ENCODE results near the gene PPARA. TPM values are rescaled to one million over a fixed set of nuclear protein-coding genes. Genes with fewer than 3 reads are reported as not detected.

Gene PPARA
- total and polyA plus RNA-seq, 2 donors (not counting 3 experiments of a cell fraction or from before 2014, with no cell fraction given) = 3.1 to 10.7 TPM

DNA sequence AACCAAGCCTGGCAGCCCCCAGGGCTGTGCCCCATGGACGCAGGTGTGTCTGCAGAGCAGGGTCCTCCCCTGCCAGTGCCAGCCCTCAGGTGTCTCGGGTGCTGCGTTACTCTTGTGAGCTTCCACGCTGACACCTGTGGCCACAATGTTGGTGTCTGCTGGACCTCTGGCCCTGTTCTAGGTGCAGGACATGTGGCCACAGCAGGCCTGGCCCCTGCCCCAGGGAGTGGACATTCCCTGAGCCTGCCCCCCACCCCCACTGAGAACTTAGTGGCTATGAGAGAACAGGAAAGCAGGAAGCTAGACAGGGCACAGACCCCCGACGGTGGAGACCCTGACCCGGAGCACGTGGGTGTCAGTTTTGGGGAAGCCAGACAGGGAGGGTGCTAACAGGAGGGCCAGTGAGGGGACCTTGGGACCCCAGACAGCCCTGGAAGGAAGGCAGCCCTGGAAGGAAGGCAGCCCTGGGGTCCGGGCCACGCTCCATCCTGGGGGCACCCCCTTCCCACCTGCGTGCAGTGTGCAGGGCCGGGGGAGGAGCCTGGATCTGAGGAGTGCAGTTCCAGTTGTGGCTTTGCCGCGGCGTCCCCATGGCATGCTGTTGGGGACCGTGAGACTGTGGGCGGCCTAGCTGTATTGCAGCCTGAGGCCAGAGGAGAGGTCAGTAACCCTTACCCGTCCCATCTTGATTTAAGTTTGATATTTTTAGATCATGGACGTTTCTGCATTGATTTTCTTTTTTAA, 43.9 kb upstream of the PPARA start:
- Histone ChIP-seq H2AFZ (ENCODE audit: low read depth, low read length) (no peak overlapping the region), H3K79me2 (ENCODE audit: control insufficient read depth, insufficient read depth, low read length) (peaks cover 11% of the 10 kb centered on the region), H3K4me2 (ENCODE audit: insufficient read depth, low read length) (no peak overlapping the region), H3K27ac (ENCODE audit: insufficient read depth, low read depth, low read length) (no peak overlapping the region), H3K9ac (replicated peaks; ENCODE audit: extremely low read depth, insufficient read depth, low read length) (no peak overlapping the region), H4K20me1 (replicated peaks; ENCODE audit: control insufficient read depth, extremely low read depth, insufficient read depth, low read length) (no peaks in the 10 kb centered on the region), H3K36me3 (ENCODE audit: control insufficient read depth in 2 of 2, extremely low read depth in 1 of 2, insufficient read depth in 2 of 2, low read length in 2 of 2) (peaks cover 11 to 35% of the 10 kb centered on the region in 2 experiments), H3K9me1 (replicated peaks; ENCODE audit: control insufficient read depth, extremely low read depth, insufficient read depth, low read length) (no peaks in the 10 kb centered on the region), H3K4me3 (replicated peaks in 1 of 3; ENCODE audit: insufficient read depth in 1 of 3, low read depth in 1 of 3, low read length in 3 of 3) (no peak overlapping the region), H3K9me3 (replicated peaks; ENCODE audit: control insufficient read depth, insufficient read depth, low read length) (no peaks in the 10 kb centered on the region), H3K4me1 (ENCODE audit: control insufficient read depth, extremely low read depth, insufficient read depth, low read length) (no peaks in the 10 kb centered on the region), H3K27me3 (ENCODE audit: control insufficient read depth in 2 of 2, insufficient read depth in 2 of 2, low read length in 2 of 2) (no peaks in the 10 kb centered on the region)
- CTCF ChIA-PET = interaction anchor here (0.9 kb wide), 1 partner anchor 10 kb away, joined by 3 read pairs; no protein-coding TSS in a partner anchor
- DNase-seq (ENCODE audit: low read depth, low spot score) (no peak), FAIRE-seq (no peak)
- dilution Hi-C loops (cut with MboI; ENCODE audit: extremely low pct_ligation_motif_present, low sequenced_read_pairs) (no loop called here), intact Hi-C loops (cut with micrococcal nuclease) (no loop called here)
- BruUV-seq (replicated peaks) = no TSS peak
- POLR2A ChIA-PET = no interaction called here
- TF ChIP-seq POLR2A (IDR thresholded peaks at IDR 0.05; ENCODE audit: low read depth, low read length) (peak; percentile 54), MYC (IDR thresholded peaks at IDR 0.05; ENCODE audit: low read depth, low read length) (no peak)

DNA sequence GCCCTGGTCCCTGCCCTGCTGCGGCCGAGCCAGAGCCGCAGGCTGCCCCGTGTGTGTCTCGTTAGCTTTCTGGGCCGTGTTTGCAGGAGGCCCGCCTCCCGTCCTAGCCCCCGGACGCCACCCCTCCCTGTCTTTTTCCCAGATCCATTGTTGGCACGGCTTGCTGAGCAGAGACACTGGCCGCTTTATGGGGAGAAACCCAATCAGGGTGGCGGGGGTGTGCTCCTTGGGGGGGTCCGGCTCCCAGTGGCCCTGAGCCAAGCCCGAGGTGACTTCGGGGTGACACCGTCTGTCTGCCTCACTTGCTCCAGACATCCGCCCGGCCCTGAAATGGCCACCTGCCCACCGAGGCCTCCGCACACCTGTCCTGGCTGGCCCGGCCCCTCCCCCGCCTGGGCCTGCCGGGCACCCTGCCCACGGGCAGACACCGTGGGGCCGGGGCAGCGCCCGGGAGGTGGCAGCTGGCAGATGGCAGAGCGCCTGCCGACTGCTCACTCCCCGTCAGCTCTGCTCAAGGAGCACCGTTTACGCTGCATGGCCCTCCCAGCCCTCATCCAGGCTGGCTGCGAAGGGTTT, 43.1 kb upstream of the PPARA start:
- Histone ChIP-seq H3K9me1 (replicated peaks; ENCODE audit: control insufficient read depth, extremely low read depth, insufficient read depth, low read length) (no peaks in the 10 kb centered on the region), H3K79me2 (ENCODE audit: control insufficient read depth, insufficient read depth, low read length) (peaks cover 11% of the 10 kb centered on the region), H3K27me3 (ENCODE audit: control insufficient read depth in 2 of 2, insufficient read depth in 2 of 2, low read length in 2 of 2) (no peaks in the 10 kb centered on the region), H3K9ac (replicated peaks; ENCODE audit: extremely low read depth, insufficient read depth, low read length) (no peak overlapping the region), H3K4me2 (ENCODE audit: insufficient read depth, low read length) (no peak overlapping the region), H2AFZ (ENCODE audit: low read depth, low read length) (no peak overlapping the region), H3K27ac (ENCODE audit: insufficient read depth, low read depth, low read length) (no peak overlapping the region), H3K9me3 (replicated peaks; ENCODE audit: control insufficient read depth, insufficient read depth, low read length) (no peaks in the 10 kb centered on the region), H4K20me1 (replicated peaks; ENCODE audit: control insufficient read depth, extremely low read depth, insufficient read depth, low read length) (no peaks in the 10 kb centered on the region), H3K4me1 (ENCODE audit: control insufficient read depth, extremely low read depth, insufficient read depth, low read length) (no peaks in the 10 kb centered on the region), H3K4me3 (replicated peaks in 1 of 3; ENCODE audit: insufficient read depth in 1 of 3, low read depth in 1 of 3, low read length in 3 of 3) (no peak overlapping the region), H3K36me3 (ENCODE audit: control insufficient read depth in 2 of 2, extremely low read depth in 1 of 2, insufficient read depth in 2 of 2, low read length in 2 of 2) (peaks cover 11 to 34% of the 10 kb centered on the region in 2 experiments)
- intact Hi-C loops (cut with micrococcal nuclease) (no loop called here), dilution Hi-C loops (cut with MboI; ENCODE audit: extremely low pct_ligation_motif_present, low sequenced_read_pairs) (no loop called here)
- BruUV-seq (replicated peaks) = no TSS peak
- TF ChIP-seq, protein P1, sequence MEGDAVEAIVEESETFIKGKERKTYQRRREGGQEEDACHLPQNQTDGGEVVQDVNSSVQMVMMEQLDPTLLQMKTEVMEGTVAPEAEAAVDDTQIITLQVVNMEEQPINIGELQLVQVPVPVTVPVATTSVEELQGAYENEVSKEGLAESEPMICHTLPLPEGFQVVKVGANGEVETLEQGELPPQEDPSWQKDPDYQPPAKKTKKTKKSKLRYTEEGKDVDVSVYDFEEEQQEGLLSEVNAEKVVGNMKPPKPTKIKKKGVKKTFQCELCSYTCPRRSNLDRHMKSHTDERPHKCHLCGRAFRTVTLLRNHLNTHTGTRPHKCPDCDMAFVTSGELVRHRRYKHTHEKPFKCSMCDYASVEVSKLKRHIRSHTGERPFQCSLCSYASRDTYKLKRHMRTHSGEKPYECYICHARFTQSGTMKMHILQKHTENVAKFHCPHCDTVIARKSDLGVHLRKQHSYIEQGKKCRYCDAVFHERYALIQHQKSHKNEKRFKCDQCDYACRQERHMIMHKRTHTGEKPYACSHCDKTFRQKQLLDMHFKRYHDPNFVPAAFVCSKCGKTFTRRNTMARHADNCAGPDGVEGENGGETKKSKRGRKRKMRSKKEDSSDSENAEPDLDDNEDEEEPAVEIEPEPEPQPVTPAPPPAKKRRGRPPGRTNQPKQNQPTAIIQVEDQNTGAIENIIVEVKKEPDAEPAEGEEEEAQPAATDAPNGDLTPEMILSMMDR (IDR thresholded peaks at IDR 0.05; ENCODE audit: extremely low read depth in 1 of 2, insufficient read depth in 1 of 2, low read depth in 1 of 2, low read length in 2 of 2) = no peak
- ChIA-PET CTCF (no interaction called here), POLR2A (no interaction called here)
- no peak for FAIRE-seq
- no peak for DNase-seq (ENCODE audit: low read depth, low spot score)
